Measurements from ENCODE around the gene PSME4. TPM values are rescaled to one million over a fixed set of nuclear protein-coding genes. Genes with fewer than 3 reads are reported as not detected.

PSME4 gene
- total RNA-seq, 1 experiment from 2014 or later, result 87.4 TPM

DNA sequence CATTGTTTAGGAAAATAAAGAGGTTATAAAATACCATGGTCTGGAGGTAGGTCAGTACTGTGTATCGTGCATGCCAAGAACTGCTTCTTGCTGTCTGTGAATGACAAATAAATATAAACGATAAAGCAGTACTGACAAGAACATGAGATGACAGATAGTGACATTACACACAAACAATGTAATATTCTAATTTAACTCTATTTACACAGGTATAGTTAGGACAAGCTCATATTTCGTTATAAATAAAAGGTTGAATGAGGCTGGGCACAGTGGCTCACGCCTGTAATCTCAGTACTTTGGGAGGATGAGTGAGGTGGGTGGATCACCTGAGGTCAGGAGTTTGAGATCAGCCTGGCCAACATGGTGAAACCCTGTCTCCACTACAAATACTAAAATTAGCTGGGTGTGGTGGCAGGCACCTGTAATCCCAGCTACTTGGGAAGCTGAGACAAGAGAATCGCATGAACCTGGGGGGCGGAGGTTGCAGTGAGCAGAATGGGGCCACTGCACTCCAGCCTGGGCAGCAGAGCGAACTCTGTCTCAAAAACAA is 96.3 kb downstream of the PSME4 start:
- Histone ChIP-seq H4K8ac (replicated peaks; ENCODE audit: insufficient read length, low read depth, low read length) (no peak overlapping the region), H3K27me3 (ENCODE audit: insufficient read depth, low read length) (no peaks in the 10 kb centered on the region), H3K27ac (ENCODE audit: insufficient read length, low read depth, low read length) (no peak overlapping the region), H2BK15ac (ENCODE audit: low read depth, low read length) (no peak overlapping the region), H3K23me2 (ENCODE audit: insufficient read length, low read depth, low read length, poor library complexity, severe bottlenecking) (no peaks in the 10 kb centered on the region), H2BK12ac (ENCODE audit: insufficient read length, low read depth, low read length) (no peak overlapping the region), H4K5ac (ENCODE audit: insufficient read length, low read depth, low read length) (no peak overlapping the region), H4K20me1 (ENCODE audit: control insufficient read depth, insufficient read depth, insufficient read length) (no peaks in the 10 kb centered on the region), H2BK20ac (ENCODE audit: low read depth, low read length, poor library complexity, severe bottlenecking) (no peak overlapping the region), H3K79me1 (ENCODE audit: insufficient read depth, low read depth, low read length, poor library complexity, severe bottlenecking) (no peaks in the 10 kb centered on the region), H3T11ph (ENCODE audit: low read length) (no peak overlapping the region), H3K4me2 (ENCODE audit: insufficient read depth, insufficient read length, low read length) (no peak overlapping the region), H3K18ac (ENCODE audit: insufficient read length, low read depth, low read length) (no peak overlapping the region), H3K14ac (ENCODE audit: insufficient read depth, low read length) (no peak overlapping the region), H3K9ac (ENCODE audit: extremely low read depth, insufficient read length, low read length) (no peak overlapping the region), H2BK5ac (ENCODE audit: insufficient read length, low read length) (no peak overlapping the region), H3K23ac (ENCODE audit: insufficient read length, low read depth, low read length) (no peak overlapping the region), H2AFZ (ENCODE audit: low read length) (no peak overlapping the region), H2AK5ac (ENCODE audit: insufficient read length, low read length) (no peak overlapping the region), H3K56ac (ENCODE audit: insufficient read length, low read depth, low read length) (no peak overlapping the region), H4K91ac (ENCODE audit: insufficient read length, low read depth, low read length) (no peak overlapping the region), H2BK120ac (ENCODE audit: low read depth, low read length, poor library complexity, severe bottlenecking) (no peak overlapping the region), H3K79me2 (ENCODE audit: insufficient read depth, low read length) (no peaks in the 10 kb centered on the region), H3K4ac (ENCODE audit: low read depth, low read length) (no peak overlapping the region), H3K9me3 (ENCODE audit: control insufficient read depth, low read depth, low read length) (no peaks in the 10 kb centered on the region), H3K4me1 (ENCODE audit: insufficient read depth, low read length) (no peaks in the 10 kb centered on the region)
- Mint-ChIP-seq H3K27ac (no peak overlapping the region), H3K4me3 (no peak overlapping the region), H3K4me1 (peaks cover 15 to 16% of the 10 kb centered on the region in 2 experiments), H3K27me3 (ENCODE audit: low read depth) (no peaks in the 10 kb centered on the region), H3K36me3 (ENCODE audit: insufficient read depth in 1 of 3, low read depth in 3 of 3) (peaks cover 24 to 48% (median 41%) of the 10 kb centered on the region in 3 experiments), H3K9me3 (no peaks in the 10 kb centered on the region)
- TF ChIP-seq, protein P1, sequence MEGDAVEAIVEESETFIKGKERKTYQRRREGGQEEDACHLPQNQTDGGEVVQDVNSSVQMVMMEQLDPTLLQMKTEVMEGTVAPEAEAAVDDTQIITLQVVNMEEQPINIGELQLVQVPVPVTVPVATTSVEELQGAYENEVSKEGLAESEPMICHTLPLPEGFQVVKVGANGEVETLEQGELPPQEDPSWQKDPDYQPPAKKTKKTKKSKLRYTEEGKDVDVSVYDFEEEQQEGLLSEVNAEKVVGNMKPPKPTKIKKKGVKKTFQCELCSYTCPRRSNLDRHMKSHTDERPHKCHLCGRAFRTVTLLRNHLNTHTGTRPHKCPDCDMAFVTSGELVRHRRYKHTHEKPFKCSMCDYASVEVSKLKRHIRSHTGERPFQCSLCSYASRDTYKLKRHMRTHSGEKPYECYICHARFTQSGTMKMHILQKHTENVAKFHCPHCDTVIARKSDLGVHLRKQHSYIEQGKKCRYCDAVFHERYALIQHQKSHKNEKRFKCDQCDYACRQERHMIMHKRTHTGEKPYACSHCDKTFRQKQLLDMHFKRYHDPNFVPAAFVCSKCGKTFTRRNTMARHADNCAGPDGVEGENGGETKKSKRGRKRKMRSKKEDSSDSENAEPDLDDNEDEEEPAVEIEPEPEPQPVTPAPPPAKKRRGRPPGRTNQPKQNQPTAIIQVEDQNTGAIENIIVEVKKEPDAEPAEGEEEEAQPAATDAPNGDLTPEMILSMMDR (conservative IDR thresholded peaks at IDR 0.05), result no peak
- no peak for DNase-seq
- WGBS (ENCODE audit: extremely low coverage, insufficient read length, low lambda C conversion rate), result no CpG with 5 or more reads among the region's 7 CpGs
